ENCODE measurements around the gene TSHR. TPM values are rescaled to one million over a fixed set of nuclear protein-coding genes. Genes with fewer than 3 reads are reported as not detected.

Gene TSHR
- total RNA-seq, 1 experiment from 2014 or later = not detected

DNA sequence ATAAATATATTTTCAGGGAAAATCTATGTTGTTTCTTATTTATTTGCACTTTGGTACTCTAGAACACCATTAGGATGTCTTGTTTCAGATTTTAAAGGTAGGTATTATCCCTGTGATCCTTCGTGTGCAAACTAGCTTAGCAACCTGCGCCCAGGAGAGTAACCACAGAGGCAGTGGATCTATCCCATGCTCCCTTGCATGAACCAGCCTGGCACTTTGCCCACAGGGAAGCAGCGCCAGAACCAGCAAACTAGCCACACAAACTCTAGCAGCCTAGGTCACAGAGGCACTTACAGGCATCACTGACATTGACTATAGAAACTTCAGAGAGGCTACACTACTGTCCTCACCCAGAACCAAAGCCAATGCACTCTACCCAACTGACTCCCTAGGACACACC lies 76.1 kb downstream of the TSHR start:
- Histone ChIP-seq H3K79me2 (ENCODE audit: insufficient read depth, low read length) (no peaks in the 10 kb centered on the region), H3K9ac (ENCODE audit: low read length) (no peak overlapping the region), H3K4me2 (ENCODE audit: low read length) (no peak overlapping the region), H3K4me1 (ENCODE audit: control insufficient read depth in 1 of 2, insufficient read depth in 2 of 2, low read length in 2 of 2) (no peaks in the 10 kb centered on the region), H4K20me1 (ENCODE audit: insufficient read depth) (no peaks in the 10 kb centered on the region), H3K4me3 (replicated peaks in 1 of 2; ENCODE audit: low read depth in 1 of 2, low read length in 2 of 2) (no peak overlapping the region), H3K9me3 (ENCODE audit: control insufficient read depth in 1 of 2, insufficient read depth in 1 of 2, low read depth in 1 of 2, low read length in 2 of 2) (no peaks in the 10 kb centered on the region), H3K27ac (ENCODE audit: low read depth, low read length) (no peak overlapping the region), H3K36me3 (ENCODE audit: control insufficient read depth in 1 of 2, insufficient read depth in 2 of 2, low read length in 2 of 2) (no peaks in the 10 kb centered on the region), H3K9me2 (ENCODE audit: insufficient read depth) (no peaks in the 10 kb centered on the region), H2AFZ (ENCODE audit: low read depth, low read length, poor library complexity, severe bottlenecking) (no peak overlapping the region), H3K27me3 (ENCODE audit: insufficient read depth, low read length) (no peaks in the 10 kb centered on the region)
- CTCF ChIA-PET = no interaction called here
- no peak for DNase-seq (ENCODE audit: low read depth, low spot score)
- no peak for ATAC-seq
- BruUV-seq (replicated peaks) = no TSS peak
- RAD21 ChIA-PET (ENCODE audit: low non-redundant PET in 1 of 2, low total read pairs in 2 of 2, uncharacterized antibody in 2 of 2, unreplicated experiment in 2 of 2) = no interaction called here
- intact Hi-C loops (cut with micrococcal nuclease) = no loop called here
- POLR2A ChIA-PET = no interaction called here
- TF ChIP-seq, protein P1, sequence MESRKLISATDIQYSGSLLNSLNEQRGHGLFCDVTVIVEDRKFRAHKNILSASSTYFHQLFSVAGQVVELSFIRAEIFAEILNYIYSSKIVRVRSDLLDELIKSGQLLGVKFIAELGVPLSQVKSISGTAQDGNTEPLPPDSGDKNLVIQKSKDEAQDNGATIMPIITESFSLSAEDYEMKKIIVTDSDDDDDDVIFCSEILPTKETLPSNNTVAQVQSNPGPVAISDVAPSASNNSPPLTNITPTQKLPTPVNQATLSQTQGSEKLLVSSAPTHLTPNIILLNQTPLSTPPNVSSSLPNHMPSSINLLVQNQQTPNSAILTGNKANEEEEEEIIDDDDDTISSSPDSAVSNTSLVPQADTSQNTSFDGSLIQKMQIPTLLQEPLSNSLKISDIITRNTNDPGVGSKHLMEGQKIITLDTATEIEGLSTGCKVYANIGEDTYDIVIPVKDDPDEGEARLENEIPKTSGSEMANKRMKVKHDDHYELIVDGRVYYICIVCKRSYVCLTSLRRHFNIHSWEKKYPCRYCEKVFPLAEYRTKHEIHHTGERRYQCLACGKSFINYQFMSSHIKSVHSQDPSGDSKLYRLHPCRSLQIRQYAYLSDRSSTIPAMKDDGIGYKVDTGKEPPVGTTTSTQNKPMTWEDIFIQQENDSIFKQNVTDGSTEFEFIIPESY (IDR thresholded peaks at IDR 0.05; ENCODE audit: extremely low read depth, insufficient replicate concordance, low read length) = no peak

DNA sequence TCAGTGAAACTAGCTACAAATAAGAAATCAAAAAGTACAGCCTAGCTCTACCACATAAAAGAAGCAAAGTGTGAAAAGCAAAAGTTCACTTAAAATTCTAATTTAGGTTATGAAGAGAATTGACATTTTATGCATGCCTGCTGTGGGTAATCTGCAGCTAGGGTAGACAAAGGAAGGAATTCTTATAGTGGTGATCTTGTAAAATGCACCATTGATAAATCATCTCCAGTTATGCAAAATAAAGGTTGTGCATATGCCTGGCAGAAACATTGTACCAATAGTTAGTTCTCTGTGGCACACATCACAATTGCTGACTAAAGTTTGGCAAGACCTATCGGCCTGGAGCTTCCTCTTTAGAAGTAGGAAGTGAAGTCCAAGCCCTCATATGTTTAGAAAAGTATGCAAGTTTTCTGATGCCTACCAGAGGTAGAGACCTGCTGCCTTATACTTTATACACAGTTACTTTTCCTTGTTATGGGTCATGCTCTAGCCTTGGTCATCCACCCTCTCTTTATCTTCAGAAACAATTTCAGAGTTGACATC lies 78.3 kb downstream of the TSHR start:
- intact Hi-C loops (cut with micrococcal nuclease) = no loop called here

More for the DNA sequence above, 78.3 kb downstream of the TSHR start:
- no peaks in the 10 kb centered on the region for H3K79me2 ChIP-seq (ENCODE audit: insufficient read depth, low read length)
- no peaks in the 10 kb centered on the region for H3K27me3 ChIP-seq (ENCODE audit: insufficient read depth, low read length)
- H3K4me1 ChIP-seq (ENCODE audit: control insufficient read depth in 1 of 2, insufficient read depth in 2 of 2, low read length in 2 of 2) = no peaks in the 10 kb centered on the region
- ATAC-seq = no peak
- no peak for TF ChIP-seq EZH2 (IDR thresholded peaks at IDR 0.05)
- TF ChIP-seq CBX3 (IDR thresholded peaks at IDR 0.05; ENCODE audit: low read depth) = no peak
- TF ChIP-seq, protein P2, sequence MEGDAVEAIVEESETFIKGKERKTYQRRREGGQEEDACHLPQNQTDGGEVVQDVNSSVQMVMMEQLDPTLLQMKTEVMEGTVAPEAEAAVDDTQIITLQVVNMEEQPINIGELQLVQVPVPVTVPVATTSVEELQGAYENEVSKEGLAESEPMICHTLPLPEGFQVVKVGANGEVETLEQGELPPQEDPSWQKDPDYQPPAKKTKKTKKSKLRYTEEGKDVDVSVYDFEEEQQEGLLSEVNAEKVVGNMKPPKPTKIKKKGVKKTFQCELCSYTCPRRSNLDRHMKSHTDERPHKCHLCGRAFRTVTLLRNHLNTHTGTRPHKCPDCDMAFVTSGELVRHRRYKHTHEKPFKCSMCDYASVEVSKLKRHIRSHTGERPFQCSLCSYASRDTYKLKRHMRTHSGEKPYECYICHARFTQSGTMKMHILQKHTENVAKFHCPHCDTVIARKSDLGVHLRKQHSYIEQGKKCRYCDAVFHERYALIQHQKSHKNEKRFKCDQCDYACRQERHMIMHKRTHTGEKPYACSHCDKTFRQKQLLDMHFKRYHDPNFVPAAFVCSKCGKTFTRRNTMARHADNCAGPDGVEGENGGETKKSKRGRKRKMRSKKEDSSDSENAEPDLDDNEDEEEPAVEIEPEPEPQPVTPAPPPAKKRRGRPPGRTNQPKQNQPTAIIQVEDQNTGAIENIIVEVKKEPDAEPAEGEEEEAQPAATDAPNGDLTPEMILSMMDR (IDR thresholded peaks at IDR 0.05 in 2 of 3, conservative IDR thresholded peaks at IDR 0.05 in 1 of 3; ENCODE audit: borderline replicate concordance in 1 of 3, insufficient read depth in 1 of 3, low read depth in 2 of 3, low read length in 2 of 3) = no peak
- TF ChIP-seq CEBPB (IDR thresholded peaks at IDR 0.05; ENCODE audit: low read depth) = no peak
- no peak for TF ChIP-seq JUND (IDR thresholded peaks at IDR 0.05)
- no peak for TF ChIP-seq POLR2A (IDR thresholded peaks at IDR 0.05; ENCODE audit: borderline replicate concordance, extremely low read depth, insufficient read depth, insufficient read length)
- no peak for TF ChIP-seq ZFX (IDR thresholded peaks at IDR 0.05)
- TF ChIP-seq EZH2phosphoT487 (IDR thresholded peaks at IDR 0.05; ENCODE audit: borderline replicate concordance) = no peak
- TF ChIP-seq SRF (IDR thresholded peaks at IDR 0.05; ENCODE audit: low read depth) = no peak
- no peaks in the 10 kb centered on the region for H3K9me3 ChIP-seq (ENCODE audit: control insufficient read depth in 1 of 2, insufficient read depth in 1 of 2, low read depth in 1 of 2, low read length in 2 of 2)
- no peak overlapping the region for H2AFZ ChIP-seq (ENCODE audit: low read depth, low read length, poor library complexity, severe bottlenecking)
- no peak overlapping the region for H3K4me3 ChIP-seq (replicated peaks in 1 of 2; ENCODE audit: low read depth in 1 of 2, low read length in 2 of 2)
- no peaks in the 10 kb centered on the region for H4K20me1 ChIP-seq (ENCODE audit: insufficient read depth)
- ChIA-PET CTCF (no interaction called here), RAD21 (ENCODE audit: low non-redundant PET in 1 of 2, low total read pairs in 2 of 2, uncharacterized antibody in 2 of 2, unreplicated experiment in 2 of 2) (interaction anchor here in 1 of 2 experiments (0.7 kb wide), 1 partner anchor 570 kb away, joined by 3 read pairs; no protein-coding TSS in a partner anchor), POLR2A (no interaction called here)
- no peaks in the 10 kb centered on the region for H3K9me2 ChIP-seq (ENCODE audit: insufficient read depth)
- no peak overlapping the region for H3K4me2 ChIP-seq (ENCODE audit: low read length)
- DNase-seq (ENCODE audit: low read depth, low spot score) = no peak
- no peak overlapping the region for H3K27ac ChIP-seq (ENCODE audit: low read depth, low read length)
- no peak overlapping the region for H3K9ac ChIP-seq (ENCODE audit: low read length)
- H3K36me3 ChIP-seq (ENCODE audit: control insufficient read depth in 1 of 2, insufficient read depth in 2 of 2, low read length in 2 of 2) = no peaks in the 10 kb centered on the region
- no TSS peak for BruUV-seq (replicated peaks)

Data from HCT116 (cell line).